GM21447 (cell line): ENCODE data around the gene WNT4.

Experiments used
- ATAC-seq: cut with Tn5 transposase; IDR thresholded peaks from one replicate; pipeline ENCODE4 v1.9.1; 2021; ENCODE audit not compliant: unreplicated experiment

Gene WNT4

GRCh38 chr1:22089134-22089571, 53.7 kb downstream of the WNT4 start:
- no peak for ATAC-seq

GRCh38 chr1:22088331-22088730, 54.6 kb downstream of the WNT4 start:
- no peak for ATAC-seq

DNA sequence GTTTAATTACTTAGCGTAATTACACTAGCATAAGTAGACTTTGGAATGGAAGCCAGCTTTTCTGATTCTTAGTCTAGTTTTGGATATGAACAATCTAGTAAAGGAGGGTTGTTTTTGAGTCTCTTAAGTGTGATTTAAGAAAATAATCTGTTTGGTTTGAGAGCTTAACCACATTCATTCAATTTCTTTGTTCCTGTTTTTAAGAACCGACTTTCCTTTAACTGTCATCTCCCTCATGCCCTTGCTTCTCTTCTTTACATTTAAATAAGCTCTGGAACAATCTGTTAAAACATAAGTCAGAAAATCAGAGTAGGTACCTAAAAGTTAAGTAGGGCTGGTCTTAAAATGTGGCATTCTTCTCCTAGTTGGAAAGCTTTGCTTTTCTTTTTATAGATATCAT, 62.7 kb downstream of the WNT4 start:
- ATAC-seq = no peak

DNA sequence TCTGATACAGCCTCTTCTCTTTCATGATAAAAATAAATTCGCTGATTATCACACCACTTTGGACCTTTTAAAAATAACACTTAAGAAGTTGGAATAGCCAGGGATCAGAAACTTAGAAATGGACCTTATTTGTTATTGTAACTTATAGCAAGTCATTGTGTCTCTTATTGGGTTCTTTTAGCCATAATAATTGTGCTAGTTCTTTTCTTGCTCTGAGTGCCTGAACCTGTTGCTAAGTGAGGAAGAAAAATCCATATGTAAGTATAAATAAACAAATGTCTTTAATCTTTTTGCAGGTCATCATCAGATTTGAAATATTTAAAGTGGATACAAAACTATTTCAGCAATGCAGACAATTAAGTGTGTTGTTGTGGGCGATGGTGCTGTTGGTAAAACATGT, 64.8 kb downstream of the WNT4 start:
- no peak for ATAC-seq

DNA sequence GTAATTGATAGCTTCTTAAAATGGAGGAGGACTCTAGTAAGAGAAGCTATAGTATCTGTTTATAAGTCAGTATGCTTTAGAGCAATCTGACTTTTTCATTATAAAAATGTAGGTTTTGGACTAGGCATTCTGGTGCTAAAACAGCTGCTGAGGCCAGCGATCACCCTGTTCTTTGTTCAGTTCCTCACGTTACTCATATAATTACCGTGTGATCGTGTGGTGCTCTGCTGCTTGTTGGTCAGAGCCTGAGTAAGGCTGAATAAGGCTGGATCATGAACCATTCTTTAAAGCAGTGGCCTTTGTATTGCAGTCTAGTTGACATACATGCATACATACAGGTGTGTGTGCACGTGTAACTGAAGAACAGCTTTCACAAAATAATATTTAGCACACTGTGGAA, 65.2 kb downstream of the WNT4 start:
- no peak for ATAC-seq

- ATAC-seq = no peak
These were observed 66.6 kb downstream of the WNT4 start for GRCh38 chr1:22076346-22076745.

- ATAC-seq = no peak
These were observed 67.2 kb downstream of the WNT4 start for GRCh38 chr1:22075718-22076117.

GRCh38 chr1:22074803-22075202, 68.1 kb downstream of the WNT4 start:
- no peak for ATAC-seq

- ATAC-seq = no peak
These were observed 71.4 kb downstream of the WNT4 start for GRCh38 chr1:22071511-22071910.
